NCI-H1105 (cell line): Measurements from ENCODE around the gene KRT28.
"Not testable (repeated sequence)": the region's sequence is repeated elsewhere in the genome, so short reads cannot be mapped to it uniquely, and the experiment has no call there.

Source experiments
- DNase-seq: peaks from one replicate; lab custom pipeline; 2025; lab: John Stamatoyannopoulos, UW

The KRT28 gene

DNA sequence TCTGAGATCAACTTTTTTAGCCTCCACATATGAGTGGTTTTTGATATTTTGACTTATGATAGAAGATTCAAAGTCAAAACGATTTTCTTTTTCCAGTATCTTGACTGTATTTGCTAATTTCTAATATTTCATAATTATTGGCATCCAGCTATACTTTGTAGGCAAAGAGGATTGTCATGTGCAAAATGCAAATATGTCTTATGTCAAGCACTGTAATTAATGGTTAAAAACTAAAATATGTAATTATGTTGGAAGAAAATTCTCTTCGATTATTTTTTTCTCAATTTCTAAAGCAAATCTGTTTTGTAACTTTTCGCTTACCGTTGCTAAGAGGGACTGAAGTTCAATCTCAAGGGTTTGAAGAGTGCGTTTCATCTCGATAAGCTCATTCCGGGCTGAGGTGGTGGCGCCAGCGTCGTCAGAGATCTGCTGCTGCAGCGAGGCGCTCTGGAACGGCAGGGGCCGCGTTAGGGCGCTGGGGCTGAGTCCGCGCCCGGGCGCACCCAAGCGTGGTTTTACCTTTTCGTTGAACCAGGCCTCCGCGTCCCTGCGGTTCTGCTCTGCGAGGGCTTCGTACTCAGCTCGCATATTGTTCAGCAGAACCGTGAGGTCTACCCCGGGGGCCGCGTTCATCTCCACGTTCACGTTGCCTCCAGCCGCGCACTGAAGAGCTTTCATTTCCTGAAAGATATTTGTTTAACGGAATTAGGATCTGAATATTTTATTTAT lies 20.4 kb downstream of the KRT28 start:
- no peak for DNase-seq

DNA sequence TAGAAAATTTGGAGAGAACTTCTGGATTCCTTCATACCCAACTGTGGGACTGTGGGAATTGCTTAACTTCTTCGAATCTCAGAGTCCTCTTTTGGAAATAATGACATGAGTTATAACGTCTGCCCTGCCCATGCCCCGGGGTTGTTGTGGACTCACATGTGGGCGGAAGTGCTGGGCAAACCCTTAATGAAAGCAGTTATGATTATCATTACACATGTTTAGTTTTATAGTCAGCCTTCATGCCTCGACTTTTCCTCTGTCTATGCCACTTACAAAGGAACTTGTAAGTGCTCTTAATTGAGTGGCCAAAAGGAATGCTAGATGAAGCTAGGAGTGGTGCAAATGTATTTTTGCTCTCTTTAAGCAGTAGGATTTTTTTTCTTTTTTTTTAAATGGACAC lies 21.3 kb downstream of the KRT28 start:
- DNase-seq: no peak

DNA sequence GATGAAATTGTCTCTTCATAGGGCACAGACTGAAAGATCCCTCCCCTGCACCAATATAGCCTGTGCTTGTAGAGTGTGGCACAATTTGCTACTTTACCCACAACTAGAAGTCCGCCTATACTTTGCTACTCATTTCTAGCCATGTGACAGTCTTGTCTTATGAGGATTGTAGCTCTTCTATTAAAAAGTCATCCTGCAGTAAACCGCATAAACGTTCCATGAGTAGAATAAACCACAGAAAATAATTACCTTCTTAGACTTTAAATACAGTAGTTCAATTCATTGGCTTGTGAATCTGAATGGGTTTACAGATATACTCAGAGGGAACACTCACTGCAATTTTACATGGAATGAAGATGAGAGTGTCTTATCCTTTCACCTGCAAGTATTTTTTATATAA lies 21.8 kb downstream of the KRT28 start:
- DNase-seq: no peak

DNA sequence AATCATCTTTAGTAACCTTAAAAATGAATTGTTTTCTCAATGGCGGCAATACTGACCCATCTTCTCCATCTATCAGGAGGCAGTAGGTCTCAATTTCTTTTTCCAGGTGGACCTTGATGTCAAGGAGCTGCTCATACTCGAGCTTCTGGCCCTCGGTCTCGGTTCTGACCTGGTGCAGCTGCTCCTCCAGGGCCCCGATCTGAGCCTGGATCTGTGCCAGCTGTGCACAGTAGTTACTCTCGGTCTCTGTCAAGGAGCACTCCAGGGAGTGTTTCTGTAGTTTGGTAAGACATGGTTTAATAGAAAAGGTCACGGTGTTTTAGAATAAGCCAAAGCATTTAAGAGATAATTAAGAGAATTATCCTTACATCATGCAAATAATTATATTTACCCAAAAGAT lies 22.3 kb downstream of the KRT28 start:
- DNase-seq: no peak

DNA sequence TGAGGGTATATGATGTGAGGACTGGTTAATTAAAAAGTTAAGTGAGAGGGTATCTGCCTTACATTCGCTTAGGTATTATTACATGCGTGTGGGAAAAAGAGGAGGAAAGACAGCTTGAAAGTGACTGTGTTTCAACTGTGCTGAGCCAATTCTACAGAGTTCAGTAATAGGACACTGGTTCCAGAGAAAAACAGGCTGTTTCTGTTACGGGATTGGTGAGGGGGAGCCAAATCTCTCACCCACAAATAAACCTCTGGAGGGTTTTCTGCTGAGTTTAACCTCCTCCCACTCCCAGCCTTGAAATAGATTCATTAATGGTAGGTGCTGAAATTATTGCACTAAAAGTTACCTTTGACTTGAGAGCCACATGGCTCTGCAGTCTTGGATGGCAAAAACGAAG lies 23.8 kb downstream of the KRT28 start:
- DNase-seq: no peak

DNA sequence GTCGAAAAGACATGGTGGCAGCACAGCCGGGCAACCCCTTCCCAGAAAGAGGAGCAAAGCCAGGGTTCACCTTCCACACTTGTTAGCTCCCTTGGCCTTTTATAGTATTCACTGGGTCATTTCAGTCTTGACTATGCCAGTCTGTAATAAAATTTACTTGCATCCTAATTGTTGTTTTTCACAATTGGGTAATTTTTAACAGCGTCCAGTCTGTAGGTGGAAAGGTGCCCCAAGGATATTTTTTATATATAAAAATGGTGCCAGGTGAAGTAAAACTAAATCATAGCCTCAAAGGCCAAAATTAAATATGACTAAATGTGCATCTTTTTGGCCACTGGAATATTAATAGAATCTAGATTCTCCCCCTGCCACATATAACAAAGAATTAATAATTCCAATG lies 27.7 kb downstream of the KRT28 start, which contains the start of gene KRT26:
TSS of gene KRT26 (minus strand) at position 101 of the 400 bp plus-strand sequence. CDS start at position 13, 88 bp downstream.
- no peak for DNase-seq

DNA sequence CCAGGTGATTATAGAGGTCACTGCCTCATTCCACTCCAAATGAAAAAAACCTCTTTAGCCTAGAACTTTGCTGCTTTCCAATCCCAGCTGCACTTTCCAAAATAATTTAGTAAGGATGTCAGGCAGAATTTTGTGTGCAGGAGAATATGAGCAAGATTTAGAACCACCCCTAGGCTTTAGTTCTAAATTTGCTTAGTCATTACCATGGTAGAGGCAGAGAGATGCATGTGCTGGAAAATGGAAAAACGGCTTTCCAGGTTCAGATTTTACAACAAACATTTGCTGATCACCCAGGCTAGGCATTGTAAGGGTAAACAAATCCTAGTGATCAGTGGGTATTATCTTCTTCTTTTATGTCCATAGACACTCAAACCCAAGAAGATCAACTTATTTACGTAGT lies 34.1 kb downstream of the KRT28 start:
- DNase-seq: no peak

DNA sequence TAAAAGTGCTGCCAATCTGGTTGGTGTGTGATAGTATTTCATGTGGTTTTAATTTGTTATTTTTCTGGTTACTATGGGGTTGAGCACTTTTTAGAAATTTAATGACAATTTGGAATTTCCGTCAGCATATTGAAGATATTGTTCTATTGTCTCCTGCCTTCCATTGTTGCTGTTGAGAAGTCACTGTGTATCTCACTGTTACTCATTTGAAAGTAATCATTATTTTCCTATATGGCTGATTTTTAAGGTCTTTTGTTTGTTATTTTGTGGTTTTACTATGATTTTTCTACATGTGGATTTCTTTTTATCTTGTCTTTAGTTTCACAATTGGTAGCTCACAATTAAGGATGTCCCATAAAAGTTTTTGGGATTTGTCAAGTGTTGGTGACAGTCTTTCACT lies 36.0 kb downstream of the KRT28 start:
- no peak for DNase-seq

DNA sequence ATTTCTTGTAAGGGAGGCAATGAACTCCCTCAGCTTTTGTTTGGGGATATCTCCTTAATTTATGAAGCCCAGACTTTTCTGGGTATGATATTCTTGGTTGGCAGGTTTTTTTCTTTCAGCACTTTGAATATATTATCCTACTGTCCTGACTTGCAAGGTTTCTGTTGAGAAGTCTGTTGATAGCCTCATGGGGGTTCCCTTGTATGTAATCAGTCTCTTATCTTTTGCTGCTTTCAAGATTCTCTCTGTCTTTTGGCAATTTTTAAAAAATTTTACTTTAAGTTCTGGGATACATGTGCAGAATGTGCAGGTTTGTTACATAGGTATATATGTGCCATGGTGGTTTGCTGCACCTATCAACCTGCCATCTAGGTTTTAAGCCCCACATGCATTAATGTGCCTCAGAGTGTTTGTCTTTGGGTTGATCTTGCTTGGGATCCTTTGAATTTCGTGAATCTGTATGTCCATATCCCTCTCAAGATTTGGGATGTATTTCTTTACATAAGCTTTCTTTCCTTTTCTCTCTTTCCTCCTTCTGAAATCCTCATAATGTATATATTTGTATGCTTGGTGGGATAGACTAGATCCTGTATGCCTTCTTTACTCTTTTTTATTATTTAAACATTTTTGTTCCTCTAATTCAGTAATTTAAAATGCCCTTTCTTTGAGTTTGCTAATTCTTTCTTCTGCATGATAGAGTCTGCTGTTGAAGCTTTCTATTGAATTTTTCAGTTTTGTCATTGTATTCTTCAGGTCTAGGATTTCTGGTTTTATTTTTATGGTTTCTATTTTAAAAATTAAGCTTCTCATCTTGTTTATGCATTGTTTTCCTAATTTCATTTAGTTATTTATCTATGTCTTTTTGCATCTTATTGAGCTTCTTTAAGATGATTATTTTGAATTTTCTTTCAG lies 39.4 kb downstream of the KRT28 start:
- no peak for DNase-seq

DNA sequence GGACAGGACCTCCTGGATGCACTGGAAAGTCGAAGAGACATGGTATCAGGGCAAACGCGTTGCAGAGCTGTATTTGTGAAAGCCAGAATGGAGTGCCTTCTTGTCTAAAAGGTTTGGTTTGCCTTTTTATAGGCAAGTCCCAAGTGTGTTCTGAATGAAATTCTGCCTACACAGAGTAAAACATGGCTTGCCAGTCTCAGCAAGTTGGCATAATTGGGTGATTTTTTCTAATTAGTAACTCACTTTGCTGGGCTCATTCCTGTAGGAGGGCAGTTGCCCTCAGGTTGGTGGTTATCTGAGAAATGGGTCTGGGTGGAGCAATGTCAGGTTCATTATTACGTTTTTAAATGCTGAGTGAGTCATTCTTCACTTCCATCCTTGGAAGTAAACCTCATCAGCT lies 44.5 kb downstream of the KRT28 start, which contains the start of gene KRT25:
TSS of gene KRT25 (minus strand) at position 101 of the 400 bp plus-strand sequence. CDS start at position 41, 60 bp downstream.
- DNase-seq: no peak

DNA sequence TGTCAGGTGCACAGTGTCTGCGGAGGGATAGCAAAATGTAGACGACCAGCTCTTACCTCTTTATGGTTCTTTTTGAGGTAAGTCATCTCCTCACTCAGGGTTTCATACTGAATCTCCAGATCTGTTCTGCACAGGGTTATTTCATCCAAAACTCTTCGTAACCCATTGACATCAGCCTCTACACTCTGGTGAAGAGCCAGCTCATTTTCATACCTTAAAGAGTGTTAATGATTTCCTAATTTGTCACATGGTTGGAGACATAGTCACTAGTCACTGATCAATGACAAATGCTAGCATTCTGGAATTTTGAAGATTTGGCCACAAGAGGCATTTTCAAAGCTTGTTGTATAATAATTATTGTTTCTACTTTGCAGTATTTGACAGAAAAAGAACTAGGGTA lies 46.0 kb downstream of the KRT28 start:
- no peak for DNase-seq

DNA sequence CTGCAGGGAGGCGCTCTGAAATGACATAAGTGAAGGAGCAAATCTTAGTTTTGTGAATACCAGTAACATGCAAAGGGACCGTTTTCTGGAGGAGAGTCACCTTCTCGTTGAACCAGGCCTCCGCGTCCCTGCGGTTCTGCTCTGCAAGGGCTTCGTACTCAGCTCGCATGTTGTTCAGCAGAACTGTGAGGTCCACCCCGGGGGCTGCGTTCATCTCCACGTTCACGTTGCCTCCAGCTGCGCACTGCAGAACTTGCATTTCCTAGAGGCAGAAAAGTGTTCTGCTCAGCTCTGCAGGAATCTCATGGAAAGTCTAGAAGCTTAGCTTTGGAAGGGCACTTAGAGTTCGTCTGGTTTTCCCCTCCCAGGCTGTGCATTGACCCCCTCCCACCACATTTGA lies 48.7 kb downstream of the KRT28 start:
- DNase-seq: no peak

DNA sequence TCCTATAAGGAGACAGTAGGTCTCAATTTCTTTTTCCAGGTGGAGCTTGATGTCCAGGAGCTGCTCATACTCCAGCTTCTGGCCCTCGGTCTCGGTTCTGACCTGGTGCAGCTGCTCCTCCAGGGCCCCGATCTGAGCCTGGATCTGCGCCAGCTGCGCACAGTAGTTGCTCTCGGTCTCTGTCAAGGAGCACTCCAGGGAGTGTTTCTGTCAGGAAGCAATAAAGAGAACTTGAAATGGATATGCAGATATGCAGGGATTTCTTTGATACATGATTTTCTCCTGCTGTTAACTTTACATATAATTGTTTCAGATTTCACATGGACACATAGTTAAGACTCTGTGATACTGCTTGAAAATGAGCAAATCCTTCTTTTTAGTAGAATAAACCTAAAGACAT lies 49.4 kb downstream of the KRT28 start:
- no peak for DNase-seq

DNA sequence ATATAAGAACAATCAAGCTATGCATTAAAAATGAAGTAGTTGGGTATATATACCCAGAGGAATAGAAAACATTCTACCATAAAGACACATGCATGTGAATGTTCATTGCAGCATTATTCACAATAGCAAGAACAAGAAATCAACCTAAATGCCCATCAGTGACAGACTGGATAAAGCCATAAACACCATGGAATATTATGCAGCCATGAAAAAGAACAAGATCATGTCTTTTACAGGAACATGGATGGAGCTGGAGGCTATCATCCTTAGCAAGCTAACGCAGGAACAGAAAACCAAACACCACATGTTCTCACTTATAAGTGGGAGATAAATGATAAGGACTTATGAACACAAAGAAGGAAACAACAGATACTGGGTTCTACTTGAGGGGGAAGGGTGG lies 51.1 kb downstream of the KRT28 start:
- not testable (repeated sequence) for DNase-seq
